K562 (cell line): ENCODE measurements around the gene LYRM1. TPM values are rescaled to one million over a fixed set of nuclear protein-coding genes. Genes with fewer than 3 reads are reported as not detected.

Experiments
- CTBP1 ChIP-seq: fragments of 450-650 bp; IDR thresholded peaks from 2 replicates; pipeline ENCODE4 v1.6.1; 2016; ENCODE audit warnings: borderline replicate concordance
- EHMT2 ChIP-seq: fragments of 450-650 bp; IDR thresholded peaks from 2 replicates; pipeline ENCODE4 v1.6.1; 2018; ENCODE audit warnings: antibody characterized with exemption
- GATAD2B ChIP-seq: fragments of 450-650 bp; IDR thresholded peaks from 2 replicates; pipeline ENCODE4 v1.6.1; 2017; ENCODE audit warnings: mild to moderate bottlenecking, borderline replicate concordance
- JUND ChIP-seq, 2 experiments: IDR thresholded peaks; 2 replicates in 1 of 2; 3 replicates in 1 of 2; pipeline ENCODE4 v1.6.1; 2011; ENCODE audit warnings: borderline replicate concordance in 2 of 2, low read depth in 2 of 2, low read length in 2 of 2, improper control_type of control experiment in 1 of 2, missing biosample characterization in 1 of 2, missing genetic modification characterization in 1 of 2, missing genetic modification reagents in 1 of 2
- MAFK ChIP-seq: IDR thresholded peaks from 2 replicates; pipeline ENCODE4 v1.6.1; 2011; ENCODE audit warnings: low read length, improper control_type of control experiment
- RUNX1 ChIP-seq: sonication (generic); IDR thresholded peaks from 2 replicates; pipeline ENCODE4 v1.6.1; 2016; ENCODE audit warnings: antibody characterized with exemption, low read depth
- SIX5 ChIP-seq, 2 experiments: IDR thresholded peaks; 2 replicates each; pipeline ENCODE4 v1.6.1; 2011; ENCODE audit warnings: low read length in 2 of 2, borderline replicate concordance in 1 of 2, low read depth in 1 of 2, mild to moderate bottlenecking in 1 of 2, moderate library complexity in 1 of 2; ENCODE audit not compliant: insufficient read depth in 1 of 2
- SMARCC2 ChIP-seq: fragments of 450-650 bp; IDR thresholded peaks from 2 replicates; pipeline ENCODE4 v1.6.1; 2017; ENCODE audit warnings: antibody characterized with exemption, moderate library complexity, mild to moderate bottlenecking, low read depth
- ZNF217 ChIP-seq: sonication (generic); formaldehyde crosslinking; IDR thresholded peaks from 2 replicates; pipeline ENCODE4 v1.8.0; 2022; ENCODE audit warnings: mild to moderate bottlenecking, missing genetic modification reagents
- ZNF354B ChIP-seq: fragments of 250-450 bp; sonication (Bioruptor Pico); IDR thresholded peaks from 2 replicates; pipeline ENCODE4 v1.4.0; 2020
- ZNF57 ChIP-seq: fragments of 450-650 bp; formaldehyde crosslinking; IDR thresholded peaks from 2 replicates; pipeline ENCODE4 v1.4.0; 2020; ENCODE audit warnings: mild to moderate bottlenecking, moderate library complexity
- ZNF778 ChIP-seq: fragments of 450-650 bp; formaldehyde crosslinking; IDR thresholded peaks from 2 replicates; pipeline ENCODE4 v1.4.0; 2020; ENCODE audit warnings: mild to moderate bottlenecking, moderate library complexity
- polyA plus RNA-seq, 8 experiments: library from polyadenylated mRNA; depleted of rRNA in 4 of 8; stranded (reverse) in 5 of 8; unstranded in 3 of 8; fragments of >200 nt; fragmentation: Nextera tagmentation in 2 of 8; fragmentation: Illumina TruSeq in 1 of 8; extraction: Ambion mirVana in 2 of 8; extraction: Trizol in 1 of 8; gene quantifications; 2 replicates each; pipeline versions ENCODE4 v1.2.1 to v1.2.3, GENCODE V29; 2011 to 2014; ENCODE audit warnings: inconsistent platforms in 1 of 8, missing spikeins in 1 of 8
- total RNA-seq, 7 experiments: library from RNA; depleted of rRNA in 6 of 7; stranded (reverse); fragments of >200 nt in 6 of 7; fragmentation: Illumina TruSeq in 2 of 7; extraction: Trizol in 2 of 7; gene quantifications; 2 replicates each; pipeline versions ENCODE4 v1.2.1 to v1.2.3, GENCODE V29; 2011 to 2021; ENCODE audit warnings: low replicate concordance in 1 of 7
- TF ChIP-seq, protein P1 (sequence below): fragments of 250-450 bp; sonication (Bioruptor Pico); IDR thresholded peaks from 2 replicates; pipeline ENCODE4 v1.4.0; 2020; ENCODE audit warnings: mild to moderate bottlenecking, moderate library complexity
- TF ChIP-seq, protein P2 (sequence below), 2 experiments: fragments of 450-650 bp in 1 of 2; sonication (generic) in 1 of 2; formaldehyde crosslinking in 1 of 2; IDR thresholded peaks in 1 of 2; conservative IDR thresholded peaks in 1 of 2; 2 replicates each; pipeline versions ENCODE4 v1.6.1 to v1.8.1; 2016 to 2023; ENCODE audit warnings: mild to moderate bottlenecking in 2 of 2, moderate library complexity in 2 of 2, inconsistent platforms in 1 of 2, missing genetic modification reagents in 1 of 2
- TF ChIP-seq, protein P3 (sequence below): fragments of 250-450 bp; sonication (Bioruptor Pico); IDR thresholded peaks from 2 replicates; pipeline ENCODE4 v1.9.0; 2021; ENCODE audit warnings: mild to moderate bottlenecking, inconsistent platforms
- TF ChIP-seq, protein P4 (sequence below): sonication (generic); formaldehyde crosslinking; IDR thresholded peaks from 2 replicates; pipeline ENCODE4 v1.8.0; 2022; ENCODE audit warnings: mild to moderate bottlenecking, missing genetic modification reagents
- TF ChIP-seq, protein P5 (sequence below): fragments of 250-450 bp; sonication (Bioruptor Pico); IDR thresholded peaks from 2 replicates; pipeline ENCODE4 v1.4.0; 2020; ENCODE audit warnings: mild to moderate bottlenecking, moderate library complexity

The LYRM1 gene
- total and polyA plus RNA-seq, 9 of the 15 experiments (the other 6 are each of a cell fraction or from before 2014, with no cell fraction given) = 17.5 to 44.1 (median 32.7) TPM

DNA sequence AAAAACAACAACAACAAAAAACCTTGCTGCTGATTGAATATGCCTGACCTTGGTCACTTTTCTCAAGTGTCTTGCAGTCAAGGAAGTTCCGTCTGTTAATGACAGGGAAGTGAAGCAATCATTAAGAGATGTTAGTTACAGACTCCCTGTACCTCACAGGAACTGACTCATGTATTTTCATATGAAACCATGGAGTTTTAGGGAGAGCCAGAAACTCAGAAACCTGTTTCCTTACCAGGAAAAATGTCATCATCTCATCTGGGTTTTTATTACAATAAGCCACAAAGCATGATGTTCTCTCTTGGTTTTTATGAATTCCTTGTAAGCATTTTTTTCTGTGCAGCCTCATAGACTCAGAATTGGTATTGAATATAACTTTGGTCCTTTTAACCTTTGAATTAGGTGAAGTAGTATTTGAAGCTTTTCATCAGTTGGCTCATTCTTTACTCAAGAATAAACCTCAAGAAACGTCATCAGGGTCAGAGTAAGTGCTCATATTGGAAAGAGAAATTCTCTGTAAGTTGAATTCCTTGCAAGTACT is 10.3 kb downstream of the LYRM1 start (continued):
- TF ChIP-seq, protein P1, sequence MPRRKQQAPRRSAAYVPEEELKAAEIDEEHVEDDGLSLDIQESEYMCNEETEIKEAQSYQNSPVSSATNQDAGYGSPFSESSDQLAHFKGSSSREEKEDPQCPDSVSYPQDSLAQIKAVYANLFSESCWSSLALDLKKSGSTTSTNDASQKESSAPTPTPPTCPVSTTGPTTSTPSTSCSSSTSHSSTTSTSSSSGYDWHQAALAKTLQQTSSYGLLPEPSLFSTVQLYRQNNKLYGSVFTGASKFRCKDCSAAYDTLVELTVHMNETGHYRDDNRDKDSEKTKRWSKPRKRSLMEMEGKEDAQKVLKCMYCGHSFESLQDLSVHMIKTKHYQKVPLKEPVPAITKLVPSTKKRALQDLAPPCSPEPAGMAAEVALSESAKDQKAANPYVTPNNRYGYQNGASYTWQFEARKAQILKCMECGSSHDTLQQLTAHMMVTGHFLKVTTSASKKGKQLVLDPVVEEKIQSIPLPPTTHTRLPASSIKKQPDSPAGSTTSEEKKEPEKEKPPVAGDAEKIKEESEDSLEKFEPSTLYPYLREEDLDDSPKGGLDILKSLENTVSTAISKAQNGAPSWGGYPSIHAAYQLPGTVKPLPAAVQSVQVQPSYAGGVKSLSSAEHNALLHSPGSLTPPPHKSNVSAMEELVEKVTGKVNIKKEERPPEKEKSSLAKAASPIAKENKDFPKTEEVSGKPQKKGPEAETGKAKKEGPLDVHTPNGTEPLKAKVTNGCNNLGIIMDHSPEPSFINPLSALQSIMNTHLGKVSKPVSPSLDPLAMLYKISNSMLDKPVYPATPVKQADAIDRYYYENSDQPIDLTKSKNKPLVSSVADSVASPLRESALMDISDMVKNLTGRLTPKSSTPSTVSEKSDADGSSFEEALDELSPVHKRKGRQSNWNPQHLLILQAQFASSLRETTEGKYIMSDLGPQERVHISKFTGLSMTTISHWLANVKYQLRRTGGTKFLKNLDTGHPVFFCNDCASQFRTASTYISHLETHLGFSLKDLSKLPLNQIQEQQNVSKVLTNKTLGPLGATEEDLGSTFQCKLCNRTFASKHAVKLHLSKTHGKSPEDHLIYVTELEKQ = no peak
- TF ChIP-seq EHMT2 (no peak), ZNF217 (CRISPR knock-in tag) (no peak), JUND (IDR thresholded peaks at IDR 0.05; ENCODE audit: borderline replicate concordance, low read depth, low read length) (peak; percentile 78), JUND (tag; IDR thresholded peaks at IDR 0.05; ENCODE audit: borderline replicate concordance, low read depth, low read length) (peak; percentile 62; the same call in 1 of the 3 replicates), SMARCC2 (no peak), ZNF57 (CRISPR knock-in tag) (no peak), ZNF778 (no peak), CTBP1 (no peak), SIX5 (IDR thresholded peaks at IDR 0.05; ENCODE audit: borderline replicate concordance in 1 of 2, insufficient read depth in 1 of 2, low read depth in 1 of 2, low read length in 2 of 2) (no peak), RUNX1 (no peak), MAFK (no peak), ZNF354B (no peak), GATAD2B (no peak)
- TF ChIP-seq, protein P2, sequence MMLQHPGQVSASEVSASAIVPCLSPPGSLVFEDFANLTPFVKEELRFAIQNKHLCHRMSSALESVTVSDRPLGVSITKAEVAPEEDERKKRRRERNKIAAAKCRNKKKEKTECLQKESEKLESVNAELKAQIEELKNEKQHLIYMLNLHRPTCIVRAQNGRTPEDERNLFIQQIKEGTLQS (IDR thresholded peaks at IDR 0.05) = peak; percentile 87
- TF ChIP-seq, protein P2 (CRISPR knock-in tag; conservative IDR thresholded peaks at IDR 0.05) = no peak
- TF ChIP-seq, protein P3, sequence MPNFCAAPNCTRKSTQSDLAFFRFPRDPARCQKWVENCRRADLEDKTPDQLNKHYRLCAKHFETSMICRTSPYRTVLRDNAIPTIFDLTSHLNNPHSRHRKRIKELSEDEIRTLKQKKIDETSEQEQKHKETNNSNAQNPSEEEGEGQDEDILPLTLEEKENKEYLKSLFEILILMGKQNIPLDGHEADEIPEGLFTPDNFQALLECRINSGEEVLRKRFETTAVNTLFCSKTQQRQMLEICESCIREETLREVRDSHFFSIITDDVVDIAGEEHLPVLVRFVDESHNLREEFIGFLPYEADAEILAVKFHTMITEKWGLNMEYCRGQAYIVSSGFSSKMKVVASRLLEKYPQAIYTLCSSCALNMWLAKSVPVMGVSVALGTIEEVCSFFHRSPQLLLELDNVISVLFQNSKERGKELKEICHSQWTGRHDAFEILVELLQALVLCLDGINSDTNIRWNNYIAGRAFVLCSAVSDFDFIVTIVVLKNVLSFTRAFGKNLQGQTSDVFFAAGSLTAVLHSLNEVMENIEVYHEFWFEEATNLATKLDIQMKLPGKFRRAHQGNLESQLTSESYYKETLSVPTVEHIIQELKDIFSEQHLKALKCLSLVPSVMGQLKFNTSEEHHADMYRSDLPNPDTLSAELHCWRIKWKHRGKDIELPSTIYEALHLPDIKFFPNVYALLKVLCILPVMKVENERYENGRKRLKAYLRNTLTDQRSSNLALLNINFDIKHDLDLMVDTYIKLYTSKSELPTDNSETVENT (CRISPR knock-in tag) = no peak
- TF ChIP-seq, protein P4, sequence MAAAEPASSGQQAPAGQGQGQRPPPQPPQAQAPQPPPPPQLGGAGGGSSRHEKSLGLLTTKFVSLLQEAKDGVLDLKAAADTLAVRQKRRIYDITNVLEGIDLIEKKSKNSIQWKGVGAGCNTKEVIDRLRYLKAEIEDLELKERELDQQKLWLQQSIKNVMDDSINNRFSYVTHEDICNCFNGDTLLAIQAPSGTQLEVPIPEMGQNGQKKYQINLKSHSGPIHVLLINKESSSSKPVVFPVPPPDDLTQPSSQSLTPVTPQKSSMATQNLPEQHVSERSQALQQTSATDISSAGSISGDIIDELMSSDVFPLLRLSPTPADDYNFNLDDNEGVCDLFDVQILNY (CRISPR knock-in tag) = no peak
- TF ChIP-seq, protein P5, sequence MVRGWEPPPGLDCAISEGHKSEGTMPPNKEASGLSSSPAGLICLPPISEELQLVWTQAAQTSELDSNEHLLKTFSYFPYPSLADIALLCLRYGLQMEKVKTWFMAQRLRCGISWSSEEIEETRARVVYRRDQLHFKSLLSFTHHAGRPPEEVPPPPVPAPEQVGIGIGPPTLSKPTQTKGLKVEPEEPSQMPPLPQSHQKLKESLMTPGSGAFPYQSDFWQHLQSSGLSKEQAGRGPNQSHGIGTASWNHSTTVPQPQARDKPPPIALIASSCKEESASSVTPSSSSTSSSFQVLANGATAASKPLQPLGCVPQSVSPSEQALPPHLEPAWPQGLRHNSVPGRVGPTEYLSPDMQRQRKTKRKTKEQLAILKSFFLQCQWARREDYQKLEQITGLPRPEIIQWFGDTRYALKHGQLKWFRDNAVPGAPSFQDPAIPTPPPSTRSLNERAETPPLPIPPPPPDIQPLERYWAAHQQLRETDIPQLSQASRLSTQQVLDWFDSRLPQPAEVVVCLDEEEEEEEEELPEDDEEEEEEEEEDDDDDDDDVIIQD = no peak
